B cell (primary cell): ENCODE results near the gene TLK1. TPM values are rescaled to one million over a fixed set of nuclear protein-coding genes. Genes with fewer than 3 reads are reported as not detected.

Source experiments
- ATAC-seq: fragments of 200-7000 bp; cut with Tn5 transposase; one replicate; pipeline ENCODE4 v1.10.0; 2021; ENCODE audit warnings: low read depth, mild to moderate bottlenecking, moderate number of reproducible peaks, moderate library complexity
- CTCF ChIA-PET: fragments of 350-600 bp; sonication (Branson Sonifier 250); formaldehyde crosslinking; loops from one replicate; lab custom pipeline; 2021; ENCODE audit warnings: antibody characterized with exemption, inconsistent platforms; lab: Charles Lee
- POLR2A ChIA-PET: fragments of 350-600 bp; sonication (Branson Sonifier 250); formaldehyde crosslinking; loops from one replicate; lab custom pipeline; 2021; ENCODE audit warnings: antibody characterized with exemption; lab: Charles Lee
- DNase-seq: peaks from one replicate; pipeline ENCODE4 v3.0.0; 2013
- H2AFZ ChIP-seq: 2 replicates; pipeline ENCODE4 v1.6.1; 2012; ENCODE audit warnings: mild to moderate bottlenecking, low read depth, low read length; ENCODE audit not compliant: insufficient read depth, poor library complexity, severe bottlenecking
- H3K27ac ChIP-seq, 2 donors: 1 replicate in 1 of 2; 2 replicates in 1 of 2; pipeline ENCODE4 v1.5.1; 2012 to 2013; ENCODE audit warnings: low read length in 2 of 2, mild to moderate bottlenecking in 2 of 2, moderate library complexity in 1 of 2
- H3K27me3 ChIP-seq, 4 experiments: fragments of 200-600 bp in 1 of 4; sonication (generic) in 1 of 4; replicated peaks in 1 of 4; 1 replicate in 2 of 4; 2 replicates in 2 of 4; pipeline versions ENCODE4 v1.6.1 to v1.7.0; 2013 to 2016; ENCODE audit warnings: low read length in 3 of 4, mild to moderate bottlenecking in 2 of 4, mixed read lengths in 1 of 4, moderate library complexity in 1 of 4; ENCODE audit not compliant: insufficient read depth in 4 of 4, control insufficient read depth in 3 of 4; ENCODE audit errors: control extremely low read depth in 1 of 4
- H3K36me3 ChIP-seq, 2 experiments: replicated peaks in 1 of 2; 1 replicate in 1 of 2; 2 replicates in 1 of 2; pipeline versions ENCODE4 v1.6.1 to v1.7.1; 2013; ENCODE audit warnings: low read length in 1 of 2; ENCODE audit not compliant: insufficient read depth in 2 of 2, control insufficient read depth in 1 of 2; ENCODE audit errors: control extremely low read depth in 1 of 2, extremely low read depth in 1 of 2
- H3K4me1 ChIP-seq, 2 donors: fragments of 200-600 bp in 1 of 2; sonication (generic) in 1 of 2; 1 replicate in 1 of 2; 2 replicates in 1 of 2; pipeline versions ENCODE4 v1.5.1 to v1.6.1; 2013 to 2017; ENCODE audit warnings: low read length in 2 of 2; ENCODE audit not compliant: control insufficient read depth in 2 of 2, insufficient read depth in 2 of 2
- H3K4me2 ChIP-seq: replicated peaks from 2 replicates; pipeline ENCODE3; 2012; ENCODE audit warnings: mild to moderate bottlenecking, low read depth, low read length; ENCODE audit not compliant: poor library complexity, severe bottlenecking
- H3K4me3 ChIP-seq, 5 experiments: fragments of 200-600 bp in 1 of 5; sonication (generic) in 1 of 5; 1 replicate in 3 of 5; 2 replicates in 2 of 5; pipeline versions ENCODE4 v1.5.1 to v1.7.0; 2011 to 2016; ENCODE audit warnings: low read length in 4 of 5, mild to moderate bottlenecking in 4 of 5, low read depth in 2 of 5, control low read depth in 1 of 5, moderate library complexity in 1 of 5; ENCODE audit not compliant: insufficient read depth in 1 of 5; ENCODE audit errors: control extremely low read depth in 1 of 5, extremely low read depth in 1 of 5
- H3K79me2 ChIP-seq: fragments of 200-600 bp; sonication (generic); one replicate; pipeline ENCODE4 v1.6.0; 2016; ENCODE audit warnings: low read length; ENCODE audit not compliant: control insufficient read depth, insufficient read depth
- H3K9ac ChIP-seq: fragments of 200-600 bp; sonication (generic); 2 replicates; pipeline ENCODE4 v1.6.1; 2017; ENCODE audit warnings: mild to moderate bottlenecking, low read length, moderate library complexity
- H3K9me3 ChIP-seq, 3 donors: one replicate each; pipeline versions ENCODE4 v1.6.1 to v1.7.1; 2013; ENCODE audit warnings: low read length in 2 of 3; ENCODE audit not compliant: control insufficient read depth in 2 of 3, insufficient read depth in 1 of 3; ENCODE audit errors: control extremely low read depth in 1 of 3
- H4K20me1 ChIP-seq: 2 replicates; pipeline ENCODE4 v1.6.0; 2012; ENCODE audit warnings: mild to moderate bottlenecking, low read length; ENCODE audit not compliant: insufficient read depth, control insufficient read depth, poor library complexity, severe bottlenecking
- H3K27ac Mint-ChIP-seq: one replicate; pipeline ENCODE4 v1.8.0; 2021; ENCODE audit warnings: mixed read lengths
- H3K27me3 Mint-ChIP-seq: one replicate; pipeline ENCODE4 v1.8.0; 2021; ENCODE audit warnings: mixed read lengths
- H3K4me1 Mint-ChIP-seq: one replicate; pipeline ENCODE4 v1.8.0; 2021; ENCODE audit warnings: mixed read lengths
- H3K4me3 Mint-ChIP-seq: one replicate; pipeline ENCODE4 v1.8.0; 2021; ENCODE audit warnings: mixed read lengths
- H3K9me3 Mint-ChIP-seq: one replicate; pipeline ENCODE4 v1.8.0; 2022; ENCODE audit warnings: mixed read lengths; ENCODE audit not compliant: insufficient read depth
- EZH2 ChIP-seq: IDR thresholded peaks from 2 replicates; pipeline ENCODE4 v1.6.1; 2012; ENCODE audit warnings: borderline replicate concordance, low read depth, mild to moderate bottlenecking, moderate library complexity, low read length; ENCODE audit not compliant: insufficient read depth, poor library complexity, severe bottlenecking
- WGBS: methylation state at CpG from one replicate; pipeline ENCODE4 v1.1.5; 2013; ENCODE audit warnings: missing lambda C conversion rate; ENCODE audit not compliant: insufficient coverage; 5-methylcytosine and 5-hydroxymethylcytosine counted together
- intact Hi-C: fragments of 100-400 bp; cut with micrococcal nuclease; formaldehyde crosslinking; loops from one replicate; pipeline ENCODE4 v1.10.0; 2022
- polyA plus RNA-seq: library from polyadenylated mRNA; depleted of rRNA; stranded (reverse); fragments of >200 nt; gene quantifications from 2 replicates; pipeline ENCODE4 v1.2.3, GENCODE V29; 2012
- total RNA-seq, 2 donors: library from RNA; stranded (reverse); fragments of 120-200 nt in 1 of 2; gene quantifications; 1 replicate in 1 of 2; 2 replicates in 1 of 2; pipeline versions ENCODE4 v1.2.3 to v1.2.4, GENCODE V29; 2013 to 2022
- TF ChIP-seq, protein P1 (sequence below): fragments of 200-600 bp; IDR thresholded peaks from one replicate; pipeline ENCODE4 v1.8.0; 2022; ENCODE audit warnings: antibody characterized with exemption, mild to moderate bottlenecking

Gene TLK1
- total and polyA plus RNA-seq, 2 donors (not counting 1 experiment from before 2014, with no cell fraction given), result 13.8 to 186 TPM

DNA sequence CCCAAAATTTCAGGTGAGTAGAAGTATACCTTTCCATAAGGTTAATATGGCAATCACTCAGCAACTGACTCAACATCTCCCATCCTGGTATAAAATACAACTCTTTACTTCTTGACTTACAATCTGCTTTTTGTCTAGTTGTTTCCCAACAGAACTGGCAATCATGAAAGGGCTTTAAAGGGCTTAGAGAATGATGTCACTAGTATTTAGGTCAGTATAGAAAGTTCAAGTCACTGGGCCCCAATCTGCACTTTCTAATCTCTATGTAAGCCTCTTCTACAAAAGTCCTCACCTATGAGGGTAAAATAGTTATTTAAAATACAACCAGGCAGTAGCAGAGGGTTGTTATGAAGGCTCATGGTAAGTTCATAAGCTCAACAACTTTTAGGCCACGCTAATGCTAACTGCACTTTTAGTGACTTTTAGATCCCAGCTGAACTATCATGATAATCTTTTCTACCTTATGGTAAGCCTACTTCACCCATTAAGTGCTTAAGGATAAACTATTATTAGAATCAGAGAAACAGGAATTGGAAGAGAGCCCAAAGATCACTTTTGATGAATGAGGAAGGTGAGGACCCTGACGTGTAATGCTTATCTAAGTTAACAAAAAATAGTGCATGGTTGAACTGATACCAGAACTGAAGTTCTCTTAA, 152.0 kb downstream of the TLK1 start:
- ChIA-PET POLR2A (no interaction called here), CTCF (interaction anchor here (1.2 kb wide), 1 partner anchor 74 kb away, joined by 3 read pairs; no protein-coding TSS in a partner anchor)
- H3K9me3 Mint-ChIP-seq, result no peaks in the 10 kb centered on the region
- DNase-seq (no peak), ATAC-seq (no peak)
- intact Hi-C loops, result no loop called here
- H3K4me3 Mint-ChIP-seq, result no peak overlapping the region
- no peaks in the 10 kb centered on the region for H3K27me3 Mint-ChIP-seq
- no peaks in the 10 kb centered on the region for H3K4me1 ChIP-seq
- peaks cover 0 to 4% (median 1%) of the 10 kb centered on the region in 3 donors for H3K9me3 ChIP-seq
- H3K79me2 ChIP-seq, result no peaks in the 10 kb centered on the region
- no peak overlapping the region for H3K4me3 ChIP-seq
- H3K9ac ChIP-seq, result no peak overlapping the region
- H3K36me3 ChIP-seq, result peaks cover 30 to 70% of the 10 kb centered on the region in 2 experiments
- no peaks in the 10 kb centered on the region for H4K20me1 ChIP-seq
- no peak overlapping the region for H3K4me2 ChIP-seq
- no peaks in the 10 kb centered on the region for H3K4me1 Mint-ChIP-seq
- no peak overlapping the region for H3K27ac ChIP-seq
- TF ChIP-seq EZH2, result no peak
- TF ChIP-seq, protein P1, sequence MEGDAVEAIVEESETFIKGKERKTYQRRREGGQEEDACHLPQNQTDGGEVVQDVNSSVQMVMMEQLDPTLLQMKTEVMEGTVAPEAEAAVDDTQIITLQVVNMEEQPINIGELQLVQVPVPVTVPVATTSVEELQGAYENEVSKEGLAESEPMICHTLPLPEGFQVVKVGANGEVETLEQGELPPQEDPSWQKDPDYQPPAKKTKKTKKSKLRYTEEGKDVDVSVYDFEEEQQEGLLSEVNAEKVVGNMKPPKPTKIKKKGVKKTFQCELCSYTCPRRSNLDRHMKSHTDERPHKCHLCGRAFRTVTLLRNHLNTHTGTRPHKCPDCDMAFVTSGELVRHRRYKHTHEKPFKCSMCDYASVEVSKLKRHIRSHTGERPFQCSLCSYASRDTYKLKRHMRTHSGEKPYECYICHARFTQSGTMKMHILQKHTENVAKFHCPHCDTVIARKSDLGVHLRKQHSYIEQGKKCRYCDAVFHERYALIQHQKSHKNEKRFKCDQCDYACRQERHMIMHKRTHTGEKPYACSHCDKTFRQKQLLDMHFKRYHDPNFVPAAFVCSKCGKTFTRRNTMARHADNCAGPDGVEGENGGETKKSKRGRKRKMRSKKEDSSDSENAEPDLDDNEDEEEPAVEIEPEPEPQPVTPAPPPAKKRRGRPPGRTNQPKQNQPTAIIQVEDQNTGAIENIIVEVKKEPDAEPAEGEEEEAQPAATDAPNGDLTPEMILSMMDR, result no peak
- H3K27ac Mint-ChIP-seq, result peak overlapping the region; percentile 6
- no peak overlapping the region for H2AFZ ChIP-seq
- no CpG with 5 or more reads among the region's 2 CpGs for WGBS
- H3K27me3 ChIP-seq, result no peaks in the 10 kb centered on the region

DNA sequence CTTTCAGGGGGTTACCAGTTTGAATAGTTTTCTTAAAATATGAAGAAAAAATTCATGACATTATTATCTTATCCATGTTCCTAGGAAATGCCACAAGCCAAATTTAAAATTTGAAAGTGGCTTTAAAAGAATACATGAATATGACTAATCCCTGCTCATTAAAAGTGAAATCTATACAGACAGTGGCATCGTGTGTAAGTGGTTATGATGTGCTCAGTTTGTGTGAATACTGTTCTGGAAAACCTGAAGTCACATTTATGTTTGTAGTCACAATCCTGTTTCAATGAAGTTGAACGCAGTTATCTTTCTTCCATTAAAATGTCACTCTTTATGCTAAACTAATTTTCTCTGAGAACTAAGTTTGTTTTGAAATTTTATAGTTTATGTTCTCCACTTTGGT, 155.9 kb downstream of the TLK1 start:
- Histone ChIP-seq H3K27me3 (no peaks in the 10 kb centered on the region), H3K4me3 (no peak overlapping the region), H3K36me3 (peaks cover 27 to 59% of the 10 kb centered on the region in 2 experiments), H3K9ac (no peak overlapping the region), H3K9me3 (peaks cover 0 to 12% (median 1%) of the 10 kb centered on the region in 3 donors), H2AFZ (no peak overlapping the region), H4K20me1 (no peaks in the 10 kb centered on the region), H3K4me1 (no peaks in the 10 kb centered on the region), H3K4me2 (no peak overlapping the region), H3K27ac (no peak overlapping the region), H3K79me2 (no peaks in the 10 kb centered on the region)
- intact Hi-C loops, result no loop called here
- H3K27ac Mint-ChIP-seq, result no peak overlapping the region
- TF ChIP-seq EZH2, result no peak
- TF ChIP-seq, protein P1, result no peak
- no peak overlapping the region for H3K4me3 Mint-ChIP-seq
- ATAC-seq (no peak), DNase-seq (no peak)
- POLR2A ChIA-PET, result no interaction called here
- no peaks in the 10 kb centered on the region for H3K27me3 Mint-ChIP-seq
- peaks cover 3% of the 10 kb centered on the region for H3K9me3 Mint-ChIP-seq
- H3K4me1 Mint-ChIP-seq, result peaks cover 4% of the 10 kb centered on the region
- CTCF ChIA-PET, result interaction anchor here (1.0 to 1.6 kb wide), 3 partner anchors 9 to 411 kb away, joined by 3 to 4 read pairs (median 3); no protein-coding TSS in a partner anchor
- WGBS, result no CpG with 5 or more reads among the region's 2 CpGs
